ENCODE measurements around the gene VPREB3.

The VPREB3 gene

DNA sequence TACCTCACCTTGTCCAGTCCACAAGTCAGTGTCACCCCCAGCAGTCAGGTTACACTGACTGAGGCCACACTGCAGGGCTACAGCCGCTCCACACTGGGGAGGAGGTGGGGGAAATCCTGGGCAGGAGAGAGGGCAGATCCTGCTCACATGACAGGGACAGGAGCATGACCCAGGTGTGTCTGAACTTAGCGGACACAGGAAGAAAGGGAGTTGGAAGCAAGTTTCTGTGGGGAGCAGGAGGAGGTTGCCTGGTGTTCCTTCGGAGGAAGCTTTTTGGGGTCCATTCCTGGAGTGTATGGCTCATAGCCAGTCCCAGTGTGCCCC is 24.3 kb upstream of the VPREB3 start:
- no peaks in the 10 kb centered on the region for H3K9me3 ChIP-seq
- peaks cover 26% of the 10 kb centered on the region for H3K27me3 ChIP-seq
- H3K36me3 ChIP-seq, result no peaks in the 10 kb centered on the region
- TF ChIP-seq, protein P1, sequence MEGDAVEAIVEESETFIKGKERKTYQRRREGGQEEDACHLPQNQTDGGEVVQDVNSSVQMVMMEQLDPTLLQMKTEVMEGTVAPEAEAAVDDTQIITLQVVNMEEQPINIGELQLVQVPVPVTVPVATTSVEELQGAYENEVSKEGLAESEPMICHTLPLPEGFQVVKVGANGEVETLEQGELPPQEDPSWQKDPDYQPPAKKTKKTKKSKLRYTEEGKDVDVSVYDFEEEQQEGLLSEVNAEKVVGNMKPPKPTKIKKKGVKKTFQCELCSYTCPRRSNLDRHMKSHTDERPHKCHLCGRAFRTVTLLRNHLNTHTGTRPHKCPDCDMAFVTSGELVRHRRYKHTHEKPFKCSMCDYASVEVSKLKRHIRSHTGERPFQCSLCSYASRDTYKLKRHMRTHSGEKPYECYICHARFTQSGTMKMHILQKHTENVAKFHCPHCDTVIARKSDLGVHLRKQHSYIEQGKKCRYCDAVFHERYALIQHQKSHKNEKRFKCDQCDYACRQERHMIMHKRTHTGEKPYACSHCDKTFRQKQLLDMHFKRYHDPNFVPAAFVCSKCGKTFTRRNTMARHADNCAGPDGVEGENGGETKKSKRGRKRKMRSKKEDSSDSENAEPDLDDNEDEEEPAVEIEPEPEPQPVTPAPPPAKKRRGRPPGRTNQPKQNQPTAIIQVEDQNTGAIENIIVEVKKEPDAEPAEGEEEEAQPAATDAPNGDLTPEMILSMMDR (IDR thresholded peaks at IDR 0.05), result no peak
- no peaks in the 10 kb centered on the region for H3K4me1 ChIP-seq (ENCODE audit: control insufficient read depth in 1 of 2, insufficient read depth in 1 of 2, low read depth in 1 of 2, low read length in 1 of 2)
- H3K27ac ChIP-seq, result no peak overlapping the region
- no peak overlapping the region for H3K4me3 ChIP-seq (ENCODE audit: low read depth in 1 of 2, low read length in 1 of 2)

DNA sequence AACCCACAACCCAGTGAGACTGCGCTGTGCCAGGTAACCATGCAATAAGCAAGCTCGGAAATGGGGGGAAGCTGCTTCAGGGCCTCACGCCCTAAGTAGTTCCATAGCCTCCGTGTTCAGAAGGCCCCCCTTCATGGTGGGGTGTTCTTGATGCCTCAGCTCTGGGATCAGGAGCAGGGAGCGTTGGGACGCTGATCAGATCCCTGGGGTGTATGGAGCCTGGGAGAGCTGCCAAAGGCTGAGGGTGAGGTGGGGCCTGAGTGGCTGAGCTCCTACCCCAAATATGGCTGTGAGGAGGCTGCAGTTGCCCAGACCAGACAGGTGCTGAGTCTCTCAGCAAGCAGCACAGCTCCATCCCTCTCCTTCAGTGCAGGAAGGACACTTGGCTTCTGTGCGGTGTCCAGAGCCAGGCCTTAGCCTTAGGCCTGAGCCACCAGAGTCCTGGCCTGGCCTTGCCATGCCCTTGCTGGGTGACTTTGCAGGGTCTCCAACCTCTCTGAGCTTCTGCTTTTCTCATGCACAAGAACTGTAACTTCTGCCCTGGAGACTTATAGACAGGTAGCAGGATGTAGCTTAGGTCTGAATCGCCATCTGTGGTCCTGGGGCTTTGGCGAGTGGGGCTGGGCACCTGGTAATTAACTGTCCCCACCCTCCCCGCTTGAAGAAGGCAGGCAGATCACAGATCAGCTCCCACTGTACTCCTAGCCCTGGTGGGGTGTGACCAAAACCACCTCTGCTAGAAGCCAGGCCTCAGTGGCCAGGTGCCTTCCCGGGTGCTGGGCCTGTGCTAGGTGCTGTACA is 23.8 kb upstream of the VPREB3 start:
- peaks cover 31% of the 10 kb centered on the region for H3K27me3 ChIP-seq
- no peak overlapping the region for H3K4me3 ChIP-seq (ENCODE audit: low read depth in 1 of 2, low read length in 1 of 2)
- H3K27ac ChIP-seq, result no peak overlapping the region
- TF ChIP-seq, protein P1 (IDR thresholded peaks at IDR 0.05), result no peak
- H3K4me1 ChIP-seq (ENCODE audit: control insufficient read depth in 1 of 2, insufficient read depth in 1 of 2, low read depth in 1 of 2, low read length in 1 of 2), result peaks cover 2 to 3% of the 10 kb centered on the region in 2 experiments
- H3K9me3 ChIP-seq, result no peaks in the 10 kb centered on the region
- H3K36me3 ChIP-seq, result no peaks in the 10 kb centered on the region

DNA sequence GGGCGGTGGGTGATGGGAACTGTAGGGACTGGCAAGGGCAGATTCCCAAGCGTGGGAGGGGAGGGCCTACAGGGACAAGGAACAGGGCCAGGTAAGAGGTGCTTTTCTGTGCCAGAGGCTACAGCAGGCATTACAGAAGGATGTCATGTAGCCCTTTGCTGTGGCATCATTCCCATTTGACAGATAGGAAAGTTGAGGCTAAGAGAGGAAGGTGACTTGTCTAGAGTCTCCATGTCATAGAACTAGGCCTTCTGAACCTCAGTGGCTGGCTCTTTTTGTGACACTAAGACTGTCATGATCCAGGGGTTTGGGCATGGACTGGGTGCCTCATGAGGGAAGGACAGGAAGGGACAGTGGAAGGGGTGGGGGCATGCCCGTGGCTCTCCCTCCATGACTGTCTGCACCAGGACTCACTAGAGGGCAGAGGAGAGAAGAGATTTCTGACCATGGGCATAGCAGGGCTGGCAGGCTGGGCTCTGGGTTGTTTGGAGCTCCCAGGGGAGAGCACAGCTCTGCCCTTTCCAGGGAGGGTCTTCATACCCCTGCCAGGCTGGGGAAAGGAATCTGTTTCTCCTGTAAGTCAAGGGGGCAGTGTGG is 21.7 kb upstream of the VPREB3 start:
- Histone ChIP-seq H3K4me3 (ENCODE audit: low read depth in 1 of 2, low read length in 1 of 2) (no peak overlapping the region), H3K9me3 (no peaks in the 10 kb centered on the region), H3K4me1 (ENCODE audit: control insufficient read depth in 1 of 2, insufficient read depth in 1 of 2, low read depth in 1 of 2, low read length in 1 of 2) (peaks cover 12 to 19% of the 10 kb centered on the region in 2 experiments), H3K36me3 (no peaks in the 10 kb centered on the region), H3K27me3 (peaks cover 48% of the 10 kb centered on the region), H3K27ac (no peak overlapping the region)
- TF ChIP-seq, protein P1 (IDR thresholded peaks at IDR 0.05), result no peak

DNA sequence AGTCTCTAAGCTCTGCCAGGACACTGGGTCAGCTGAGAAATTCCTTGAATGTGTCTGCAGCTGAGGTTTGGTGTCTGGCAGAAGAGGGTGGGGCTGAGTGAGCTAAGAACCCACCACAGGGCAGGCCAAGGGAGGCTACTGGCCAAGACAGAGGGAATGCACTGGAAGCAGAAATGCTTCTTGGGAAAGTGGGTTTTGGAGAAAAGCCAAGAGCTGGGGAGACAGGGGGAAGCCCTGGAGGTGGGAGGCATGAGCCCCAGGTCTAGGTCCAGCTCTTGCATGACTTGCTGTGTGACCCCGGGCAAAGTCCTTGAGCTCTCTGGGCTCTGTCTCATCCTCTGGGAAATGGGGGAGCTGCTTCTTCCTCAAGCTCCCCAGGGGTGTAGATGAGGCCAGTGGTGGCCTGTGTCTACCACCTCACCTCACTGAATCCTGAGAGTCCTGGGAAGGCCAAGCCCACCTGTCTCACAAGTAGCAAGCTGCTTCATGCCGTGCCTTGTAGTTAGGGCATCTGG is 20.8 kb upstream of the VPREB3 start:
- Histone ChIP-seq H3K4me1 (ENCODE audit: control insufficient read depth in 1 of 2, insufficient read depth in 1 of 2, low read depth in 1 of 2, low read length in 1 of 2) (peaks cover 12 to 20% of the 10 kb centered on the region in 2 experiments), H3K4me3 (ENCODE audit: low read depth in 1 of 2, low read length in 1 of 2) (no peak overlapping the region), H3K9me3 (no peaks in the 10 kb centered on the region), H3K36me3 (no peaks in the 10 kb centered on the region), H3K27ac (no peak overlapping the region), H3K27me3 (peaks cover 48% of the 10 kb centered on the region)
- TF ChIP-seq, protein P1 (IDR thresholded peaks at IDR 0.05), result no peak

DNA sequence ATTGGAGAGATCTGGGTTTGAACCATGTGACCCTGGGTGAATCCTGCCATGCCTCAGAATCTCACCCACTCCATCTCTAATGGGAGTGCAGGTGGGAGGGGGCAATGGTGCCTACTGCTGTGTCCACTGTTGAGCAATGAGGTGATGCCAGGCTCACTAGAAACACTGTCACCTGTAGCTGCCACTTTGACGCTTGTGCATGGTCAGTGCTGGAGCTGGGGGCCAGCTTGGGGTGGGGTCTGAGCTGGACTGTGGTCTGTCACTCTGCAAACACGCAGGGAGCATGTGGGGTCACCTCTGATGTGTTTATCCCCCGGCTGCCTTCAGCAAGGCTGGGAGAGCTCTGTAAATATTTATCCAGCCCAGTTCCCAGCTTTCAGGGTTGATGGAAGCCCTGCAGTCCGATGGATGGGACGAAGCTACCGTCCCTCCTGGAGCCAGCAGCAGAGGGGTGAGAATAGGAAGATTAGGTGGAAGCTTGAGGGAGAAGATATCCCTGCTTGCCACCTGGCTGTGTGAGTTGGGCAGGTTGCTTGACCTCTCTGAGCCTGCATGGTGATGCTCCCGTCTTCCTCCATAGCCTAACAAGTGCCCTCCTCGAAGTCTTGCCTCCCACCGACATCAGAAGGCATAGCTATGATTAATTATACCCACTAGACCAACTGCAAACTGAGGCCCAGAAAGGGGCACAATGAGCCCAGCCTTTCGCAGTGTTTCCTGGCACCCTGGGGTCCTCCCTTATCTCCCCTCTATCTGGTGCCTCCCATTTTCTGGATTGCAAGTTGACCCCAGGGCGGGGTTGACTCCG is 20.1 kb upstream of the VPREB3 start:
- no peaks in the 10 kb centered on the region for H3K9me3 ChIP-seq
- TF ChIP-seq, protein P1 (IDR thresholded peaks at IDR 0.05), result no peak
- no peak overlapping the region for H3K4me3 ChIP-seq (ENCODE audit: low read depth in 1 of 2, low read length in 1 of 2)
- H3K4me1 ChIP-seq (ENCODE audit: control insufficient read depth in 1 of 2, insufficient read depth in 1 of 2, low read depth in 1 of 2, low read length in 1 of 2), result peaks cover 12 to 20% of the 10 kb centered on the region in 2 experiments
- H3K27ac ChIP-seq, result no peak overlapping the region
- H3K36me3 ChIP-seq, result no peaks in the 10 kb centered on the region
- peaks cover 48% of the 10 kb centered on the region for H3K27me3 ChIP-seq

All from neutrophil (primary cell).